LNCaP clone FGC (cell line): ENCODE results near the gene AIPL1.

Experiments used
- DNase-seq: peaks from one replicate; pipeline ENCODE4 v3.0.0-alpha.2; 2011; ENCODE audit warnings: low read depth
- H3K4me3 ChIP-seq: 2 replicates; pipeline ENCODE4 v1.5.1; 2011; ENCODE audit warnings: mild to moderate bottlenecking, low read depth, low read length, control low read depth
- CTCF ChIP-seq: IDR thresholded peaks from 2 replicates; pipeline ENCODE4 v1.5.1; 2012; ENCODE audit warnings: mild to moderate bottlenecking; ENCODE audit not compliant: control insufficient read depth, insufficient read depth; ENCODE audit errors: extremely low read depth

Gene AIPL1

DNA sequence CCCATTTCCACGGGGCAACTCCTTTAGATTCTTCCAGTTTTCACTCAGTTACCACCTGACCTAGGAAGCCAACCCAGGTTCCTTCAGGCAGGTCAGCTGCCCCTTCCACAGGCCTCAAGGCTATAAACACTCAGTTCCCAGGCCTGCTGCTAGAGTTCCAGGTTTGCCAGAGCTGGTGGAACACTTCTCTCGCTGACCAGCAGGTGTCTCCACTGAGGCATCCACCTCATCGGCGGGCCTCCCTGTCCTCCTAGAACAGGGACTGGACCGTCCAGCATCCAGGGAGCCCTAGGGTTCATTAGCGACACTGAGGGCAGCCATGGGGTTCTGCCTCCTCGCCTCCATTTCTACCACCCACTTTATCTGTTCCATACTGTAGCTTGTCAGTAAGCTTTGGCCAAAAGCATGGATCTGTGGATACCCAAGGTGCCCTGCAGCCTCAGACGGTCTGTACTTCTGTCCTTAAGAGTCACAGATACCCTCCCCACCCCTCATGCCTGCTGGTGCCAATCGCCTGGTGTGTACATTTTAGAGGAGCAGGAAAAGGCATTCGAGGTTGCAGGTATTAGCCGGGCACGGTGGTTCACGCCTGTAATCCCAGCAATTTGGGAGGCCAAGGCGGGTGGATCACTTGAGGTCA lies 38.3 kb upstream of the AIPL1 start:
- DNase-seq: peak; percentile 63
- no peak overlapping the region for H3K4me3 ChIP-seq
- peak; percentile 90 for TF ChIP-seq CTCF

DNA sequence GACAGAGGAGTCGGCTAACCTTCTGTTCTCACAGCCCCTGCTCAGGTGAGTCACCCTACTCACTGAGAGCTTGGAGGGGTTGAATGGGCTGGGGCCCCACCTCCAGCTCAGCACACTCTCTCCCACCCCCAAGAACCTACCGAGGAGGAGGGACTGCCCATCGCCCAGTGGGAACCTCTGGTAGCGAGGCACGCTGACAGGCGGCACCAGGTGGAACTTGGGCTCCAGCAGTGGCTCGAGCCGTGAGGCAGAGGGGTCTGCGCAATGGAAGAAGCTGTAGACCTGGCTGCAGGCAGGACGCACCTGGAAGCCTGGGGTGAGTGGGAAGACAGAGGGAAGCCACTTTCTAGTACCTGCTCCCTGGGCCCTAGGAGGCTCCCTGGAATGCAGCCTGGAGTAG lies 37.6 kb upstream of the AIPL1 start:
- H3K4me3 ChIP-seq: no peak overlapping the region
- no peak for TF ChIP-seq CTCF
- DNase-seq: no peak

GRCh38 chr17:6471531-6472465 lies 36.9 kb upstream of the AIPL1 start:
- H3K4me3 ChIP-seq: no peak overlapping the region
- TF ChIP-seq CTCF: no peak
- no peak for DNase-seq

DNA sequence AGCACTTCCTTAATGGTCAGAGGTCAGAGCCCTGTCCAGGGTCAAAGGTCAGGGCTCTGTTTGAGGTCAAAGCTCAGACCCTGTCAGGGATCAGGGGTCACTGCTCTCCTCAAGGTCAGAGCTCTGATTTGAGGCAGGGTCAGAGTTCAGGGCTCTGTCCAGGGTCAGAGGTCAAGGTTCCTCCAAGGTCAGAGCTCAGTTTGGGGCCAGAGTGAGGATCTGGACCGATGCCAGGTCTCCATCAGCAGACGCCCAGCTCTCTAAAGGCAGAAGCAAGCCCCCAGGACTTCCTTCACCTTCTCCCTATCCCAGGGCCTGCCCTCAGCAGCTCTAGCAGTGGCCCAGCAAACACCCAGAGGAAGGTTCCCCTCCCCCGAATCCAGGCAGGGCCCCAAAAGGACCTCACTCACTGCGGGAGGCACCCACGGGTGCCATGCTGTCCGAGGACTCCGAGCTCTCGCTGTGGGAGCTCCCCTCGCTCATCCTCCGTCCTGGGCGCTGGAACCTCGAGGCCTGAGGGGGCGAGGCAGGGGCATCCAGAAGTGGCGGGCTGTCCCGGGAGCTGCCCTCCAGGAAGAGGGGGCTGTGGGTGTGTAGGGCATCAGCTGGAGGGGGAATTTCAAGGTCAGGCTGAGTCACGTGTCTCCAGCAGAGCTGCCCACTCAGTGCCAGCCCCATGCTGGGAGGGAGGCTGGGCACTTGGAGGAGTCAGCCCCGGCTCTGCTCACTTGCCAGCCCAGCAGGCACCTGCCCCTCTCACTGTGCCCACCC lies 36.0 kb upstream of the AIPL1 start:
- TF ChIP-seq CTCF: no peak
- DNase-seq: no peak

DNA sequence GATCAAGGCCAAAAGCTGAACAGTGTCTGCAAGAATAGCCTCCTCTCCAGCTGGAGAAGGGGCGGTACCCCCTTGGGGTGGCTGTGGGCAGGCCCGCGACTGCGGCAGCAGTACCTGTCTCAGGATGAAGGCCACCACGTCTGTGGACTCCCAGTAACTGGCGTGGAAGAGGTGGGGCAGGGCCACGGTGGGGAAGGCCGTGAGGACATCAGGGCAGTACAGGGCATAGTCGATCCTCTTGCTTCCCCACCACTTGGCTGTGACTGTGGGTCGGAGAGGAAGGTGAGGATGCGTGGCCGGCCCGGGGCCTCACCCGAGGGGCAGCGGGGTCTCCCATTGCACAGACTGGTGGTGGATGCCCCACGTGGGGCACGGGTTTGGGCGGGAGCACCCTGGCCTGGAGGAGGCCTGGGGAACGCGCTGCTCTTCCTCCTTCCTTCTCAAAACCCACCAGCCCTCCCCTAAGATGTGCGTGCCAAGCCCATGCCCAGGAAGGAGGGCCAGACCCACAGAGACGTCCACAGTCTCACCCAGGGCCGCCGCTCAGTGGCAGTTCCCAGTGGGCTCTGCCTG lies 35.3 kb upstream of the AIPL1 start:
- no peak for DNase-seq
- H3K4me3 ChIP-seq: no peak overlapping the region
- no peak for TF ChIP-seq CTCF

More for the DNA sequence above, 36.0 kb upstream of the AIPL1 start:
- no peak overlapping the region for H3K4me3 ChIP-seq

- no peak for DNase-seq
Measured at GRCh38 chr17:6468051-6468790, 33.3 kb upstream of the AIPL1 start.

More at GRCh38 chr17:6468051-6468790, 33.3 kb upstream of the AIPL1 start:
- no peak overlapping the region for H3K4me3 ChIP-seq
- no peak for TF ChIP-seq CTCF
